Vagina (tissue), 2 donors: ENCODE results near the gene AVPR1B.

ENCODE experiments used
- CTCF ChIP-seq, 3 experiments: fragments of 450-650 bp in 2 of 3; fragments of 200-600 bp in 1 of 3; sonication (generic) in 1 of 3; IDR thresholded peaks; one replicate each; pipeline ENCODE4 v1.5.1; 2017 to 2019; ENCODE audit warnings: antibody characterized with exemption in 3 of 3, mild to moderate bottlenecking in 2 of 3, moderate library complexity in 2 of 3
- POLR2A ChIP-seq, 2 donors: fragments of 450-650 bp; IDR thresholded peaks; one replicate each; pipeline ENCODE4 v1.6.1; 2017; ENCODE audit warnings: antibody characterized with exemption in 2 of 2, mild to moderate bottlenecking in 2 of 2, moderate library complexity in 2 of 2
- POLR2AphosphoS5 ChIP-seq, 2 donors: sonication (generic); formaldehyde crosslinking; IDR thresholded peaks; one replicate each; pipeline ENCODE4 v1.9.0; 2017; ENCODE audit warnings: antibody characterized with exemption in 2 of 2, mild to moderate bottlenecking in 2 of 2, low read depth in 1 of 2; ENCODE audit not compliant: insufficient read depth in 1 of 2

GRCh38 chr1:206127336-206127735 is 10.1 kb upstream of the AVPR1B start:
- no peak for TF ChIP-seq CTCF (IDR thresholded peaks at IDR 0.05)
- TF ChIP-seq POLR2A (IDR thresholded peaks at IDR 0.05) = no peak
- no peak for TF ChIP-seq POLR2AphosphoS5 (IDR thresholded peaks at IDR 0.05; ENCODE audit: insufficient read depth in 1 of 2, low read depth in 1 of 2)
